Measurements from ENCODE around the gene GRIN1. TPM values are rescaled to one million over a fixed set of nuclear protein-coding genes. Genes with fewer than 3 reads are reported as not detected.

Gene GRIN1
- total RNA-seq, 1 experiment from 2014 or later, result not detected

DNA sequence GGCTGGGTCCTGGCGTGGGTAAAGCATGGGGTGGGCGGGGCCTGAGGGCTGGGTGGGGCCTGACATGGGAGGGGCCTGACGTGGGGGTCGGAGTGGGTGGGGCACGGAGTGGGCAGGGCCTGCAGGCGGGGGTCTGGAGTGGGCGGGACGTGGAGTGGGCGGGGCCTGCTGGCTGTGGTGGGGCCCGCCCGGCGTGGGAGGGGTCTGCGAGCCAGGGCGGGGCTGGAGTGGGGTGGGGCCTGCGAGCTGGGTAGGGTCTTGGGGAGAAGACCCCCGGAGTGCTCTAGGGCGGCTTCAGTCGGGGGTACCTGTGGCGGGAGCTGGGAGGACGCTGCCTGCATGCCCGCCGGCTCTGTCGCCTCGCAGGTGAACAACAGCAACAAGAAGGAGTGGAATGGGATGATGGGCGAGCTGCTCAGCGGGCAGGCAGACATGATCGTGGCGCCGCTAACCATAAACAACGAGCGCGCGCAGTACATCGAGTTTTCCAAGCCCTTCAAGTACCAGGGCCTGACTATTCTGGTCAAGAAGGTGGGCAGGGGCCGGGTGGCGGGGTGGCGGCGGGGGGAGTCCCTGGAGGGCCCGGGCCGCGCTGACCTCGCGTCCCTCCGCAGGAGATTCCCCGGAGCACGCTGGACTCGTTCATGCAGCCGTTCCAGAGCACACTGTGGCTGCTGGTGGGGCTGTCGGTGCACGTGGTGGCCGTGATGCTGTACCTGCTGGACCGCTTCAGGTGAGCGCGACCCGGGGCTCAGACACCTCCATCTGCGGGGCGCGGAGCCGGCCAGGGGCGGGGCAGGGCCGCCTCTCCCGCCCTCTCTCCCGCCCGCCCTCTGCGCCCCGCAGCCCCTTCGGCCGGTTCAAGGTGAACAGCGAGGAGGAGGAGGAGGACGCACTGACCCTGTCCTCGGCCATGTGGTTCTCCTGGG is 22.9 kb downstream of the GRIN1 start:
- no peak for DNase-seq (ENCODE audit: low read depth)

DNA sequence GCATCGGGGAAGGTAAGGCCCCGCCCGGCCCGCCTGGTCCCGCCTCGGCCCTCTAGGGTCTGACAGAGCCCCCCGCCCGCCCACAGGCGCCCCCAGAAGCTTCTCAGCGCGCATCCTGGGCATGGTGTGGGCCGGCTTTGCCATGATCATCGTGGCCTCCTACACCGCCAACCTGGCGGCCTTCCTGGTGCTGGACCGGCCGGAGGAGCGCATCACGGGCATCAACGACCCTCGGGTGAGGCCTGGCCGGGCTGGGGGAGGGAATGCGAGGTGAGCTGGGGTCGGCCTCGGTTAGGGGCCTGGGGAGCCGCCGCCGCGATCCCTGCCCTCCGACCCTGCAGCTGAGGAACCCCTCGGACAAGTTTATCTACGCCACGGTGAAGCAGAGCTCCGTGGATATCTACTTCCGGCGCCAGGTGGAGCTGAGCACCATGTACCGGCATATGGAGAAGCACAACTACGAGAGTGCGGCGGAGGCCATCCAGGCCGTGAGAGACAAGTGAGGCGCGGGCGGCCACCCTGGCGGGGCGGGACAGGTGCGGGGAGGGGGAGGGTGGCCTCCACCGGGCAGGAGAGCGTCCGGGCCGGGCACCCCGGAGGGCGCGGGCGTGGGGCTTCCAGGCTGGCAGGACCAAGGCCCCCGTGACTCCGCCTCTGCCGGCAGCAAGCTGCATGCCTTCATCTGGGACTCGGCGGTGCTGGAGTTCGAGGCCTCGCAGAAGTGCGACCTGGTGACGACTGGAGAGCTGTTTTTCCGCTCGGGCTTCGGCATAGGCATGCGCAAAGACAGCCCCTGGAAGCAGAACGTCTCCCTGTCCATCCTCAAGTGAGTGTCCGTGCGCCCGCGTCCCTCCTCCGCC is 23.8 kb downstream of the GRIN1 start:
- no peak for DNase-seq (ENCODE audit: low read depth)

DNA sequence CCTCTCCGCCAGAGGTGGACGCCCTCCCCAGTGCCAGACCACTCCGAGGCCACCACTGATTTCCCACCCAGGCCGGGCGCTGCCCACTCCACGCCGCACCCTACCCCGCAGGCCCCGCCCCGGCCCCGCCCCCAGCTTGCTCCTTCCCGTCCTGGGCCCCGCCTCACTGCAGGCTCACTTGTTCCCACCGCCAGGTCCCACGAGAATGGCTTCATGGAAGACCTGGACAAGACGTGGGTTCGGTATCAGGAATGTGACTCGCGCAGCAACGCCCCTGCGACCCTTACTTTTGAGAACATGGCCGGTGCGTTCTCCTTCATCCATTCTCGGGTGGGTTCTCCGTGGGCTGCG is 24.4 kb downstream of the GRIN1 start:
- DNase-seq (ENCODE audit: low read depth), result no peak

DNA sequence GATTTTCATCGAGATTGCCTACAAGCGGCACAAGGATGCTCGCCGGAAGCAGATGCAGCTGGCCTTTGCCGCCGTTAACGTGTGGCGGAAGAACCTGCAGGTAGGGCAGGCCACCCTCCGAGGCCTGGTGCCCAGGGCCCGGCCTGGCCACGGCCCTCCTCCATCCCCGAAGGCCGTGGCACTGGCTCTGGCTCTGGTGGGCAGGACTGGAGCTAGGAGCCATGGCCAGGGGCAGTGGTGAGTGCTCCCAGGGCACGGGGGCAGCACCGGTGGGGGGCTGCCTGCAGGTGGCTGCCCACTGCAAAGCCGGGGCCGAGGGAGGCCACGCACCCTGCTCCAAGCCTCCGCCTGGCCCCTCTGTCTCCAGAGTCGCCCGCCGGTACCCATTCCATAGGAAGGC is 24.9 kb downstream of the GRIN1 start:
- no peak for DNase-seq (ENCODE audit: low read depth)

DNA sequence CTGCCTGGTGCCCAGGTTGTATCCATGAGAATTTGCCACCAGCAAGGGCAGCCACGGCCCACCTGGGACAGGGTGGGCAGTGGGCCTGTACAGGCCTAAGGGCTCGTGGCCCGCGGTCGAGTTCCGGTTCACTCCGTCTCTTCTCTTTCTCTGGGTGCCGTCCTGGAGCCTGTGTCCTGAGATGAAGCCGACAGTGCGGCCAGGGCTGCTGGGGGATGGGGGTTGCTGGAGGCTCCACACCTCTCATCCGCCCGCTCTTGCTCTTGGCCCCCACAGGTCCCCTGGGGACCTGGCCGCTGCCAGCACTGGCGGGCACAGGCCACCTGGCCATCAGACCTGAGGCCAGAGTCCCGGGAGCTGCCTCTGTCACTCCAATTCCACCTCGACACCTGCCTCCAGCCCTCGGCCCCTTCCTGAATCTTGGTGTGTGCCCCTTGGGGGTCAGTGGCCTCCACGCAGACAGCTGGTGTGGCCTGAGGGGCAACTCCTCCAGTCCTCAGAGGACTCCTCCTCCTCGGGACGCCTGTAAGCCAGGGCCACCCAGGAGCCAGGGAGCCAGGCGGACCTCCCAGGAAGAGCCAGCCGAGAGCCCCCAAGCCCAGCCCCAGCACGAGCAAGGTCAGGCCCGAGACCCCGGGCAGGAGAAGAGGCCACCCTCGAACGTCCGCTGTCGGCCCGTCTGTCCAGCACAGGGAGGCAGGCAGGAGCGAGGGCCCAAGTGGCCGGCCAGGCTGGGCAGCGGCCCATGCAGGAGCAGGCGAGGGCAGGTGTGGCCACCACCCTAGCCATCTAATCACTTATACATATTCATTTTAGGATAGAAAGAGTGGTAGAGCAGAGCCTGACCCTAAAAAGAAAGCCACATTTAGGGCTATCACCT is 25.7 kb downstream of the GRIN1 start:
- DNase-seq (ENCODE audit: low read depth), result no peak

DNA sequence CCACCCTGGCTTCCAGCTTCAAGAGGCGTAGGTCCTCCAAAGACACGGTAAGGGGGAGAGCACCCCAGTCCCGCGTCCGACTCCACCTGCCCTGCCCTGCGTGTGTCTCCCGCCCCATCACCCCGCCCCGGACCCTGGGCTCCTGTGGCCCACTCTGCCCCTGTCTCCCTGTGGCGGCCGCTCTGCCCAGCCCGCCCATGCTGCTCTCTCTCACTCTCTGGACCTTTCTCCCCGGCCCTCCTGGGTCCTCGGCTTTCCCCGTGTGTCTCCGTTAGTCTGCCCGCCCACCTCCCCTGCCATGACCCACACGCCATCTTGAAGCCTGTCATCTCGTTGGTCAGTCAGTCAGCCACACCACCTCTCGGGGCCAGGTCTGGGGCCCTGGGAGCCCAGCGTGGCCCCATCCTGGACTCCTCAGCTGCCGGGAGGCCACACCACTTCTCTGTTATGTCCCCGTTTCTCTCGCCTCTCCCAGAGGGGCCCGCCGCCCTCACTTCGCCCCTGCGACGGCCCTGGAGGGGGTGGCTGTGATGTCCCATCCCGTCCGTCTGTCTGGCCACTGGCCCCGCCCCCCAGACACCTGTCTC is 26.4 kb downstream of the GRIN1 start:
- DNase-seq (ENCODE audit: low read depth), result no peak

DNA sequence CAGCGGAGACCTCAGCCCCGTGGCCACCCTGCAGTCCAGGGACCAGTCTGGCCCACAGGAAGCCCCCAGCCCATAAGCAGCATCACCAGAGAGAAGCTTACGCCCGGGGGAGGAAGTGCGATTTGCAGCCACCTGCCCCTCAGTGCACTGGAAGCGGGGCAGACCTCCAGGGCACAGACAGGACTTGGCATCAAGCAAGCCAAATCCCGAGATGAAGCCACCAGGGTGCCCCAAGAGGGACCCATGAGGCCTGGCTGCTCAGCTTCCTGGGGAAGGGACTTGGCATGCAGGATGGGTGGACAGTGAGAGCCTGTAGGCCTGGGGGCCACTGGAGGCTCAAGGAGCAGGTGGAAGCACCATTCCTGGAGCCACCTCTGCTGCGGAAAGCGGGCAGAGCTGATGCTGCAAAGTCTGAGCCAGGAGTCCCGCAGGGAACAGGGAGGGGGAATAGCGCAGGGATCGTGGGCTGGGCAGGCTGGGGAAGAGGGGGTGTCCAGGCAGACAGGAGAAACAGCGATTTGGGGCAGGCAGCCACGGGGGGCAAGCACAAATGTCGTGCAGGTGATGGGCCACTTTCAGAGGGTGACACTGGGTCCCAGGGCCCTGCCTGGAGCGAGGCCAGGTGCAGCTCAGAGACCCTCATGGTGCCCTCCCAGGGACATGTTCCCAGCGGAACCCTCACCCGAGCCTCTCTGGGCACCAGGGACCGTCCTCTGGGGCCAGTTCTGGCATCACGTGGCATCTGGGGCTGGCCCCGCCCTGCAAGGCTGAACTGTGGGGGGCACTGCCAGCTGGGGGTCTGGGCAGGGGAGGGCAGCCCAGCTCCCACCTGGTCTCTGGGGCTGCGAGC is 27.7 kb downstream of the GRIN1 start:
- DNase-seq (ENCODE audit: low read depth), result no peak

DNA sequence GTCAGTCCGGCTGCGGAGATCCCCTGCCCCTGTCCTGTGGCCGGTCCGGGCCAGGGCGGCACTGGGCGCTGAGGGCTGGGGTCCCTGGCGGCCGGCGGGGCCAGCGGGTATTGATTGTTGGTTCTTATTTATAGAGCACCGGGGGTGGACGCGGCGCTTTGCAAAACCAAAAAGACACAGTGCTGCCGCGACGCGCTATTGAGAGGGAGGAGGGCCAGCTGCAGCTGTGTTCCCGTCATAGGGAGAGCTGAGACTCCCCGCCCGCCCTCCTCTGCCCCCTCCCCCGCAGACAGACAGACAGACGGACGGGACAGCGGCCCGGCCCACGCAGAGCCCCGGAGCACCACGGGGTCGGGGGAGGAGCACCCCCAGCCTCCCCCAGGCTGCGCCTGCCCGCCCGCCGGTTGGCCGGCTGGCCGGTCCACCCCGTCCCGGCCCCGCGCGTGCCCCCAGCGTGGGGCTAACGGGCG is 28.4 kb downstream of the GRIN1 start:
- no peak for DNase-seq (ENCODE audit: low read depth)

DNA sequence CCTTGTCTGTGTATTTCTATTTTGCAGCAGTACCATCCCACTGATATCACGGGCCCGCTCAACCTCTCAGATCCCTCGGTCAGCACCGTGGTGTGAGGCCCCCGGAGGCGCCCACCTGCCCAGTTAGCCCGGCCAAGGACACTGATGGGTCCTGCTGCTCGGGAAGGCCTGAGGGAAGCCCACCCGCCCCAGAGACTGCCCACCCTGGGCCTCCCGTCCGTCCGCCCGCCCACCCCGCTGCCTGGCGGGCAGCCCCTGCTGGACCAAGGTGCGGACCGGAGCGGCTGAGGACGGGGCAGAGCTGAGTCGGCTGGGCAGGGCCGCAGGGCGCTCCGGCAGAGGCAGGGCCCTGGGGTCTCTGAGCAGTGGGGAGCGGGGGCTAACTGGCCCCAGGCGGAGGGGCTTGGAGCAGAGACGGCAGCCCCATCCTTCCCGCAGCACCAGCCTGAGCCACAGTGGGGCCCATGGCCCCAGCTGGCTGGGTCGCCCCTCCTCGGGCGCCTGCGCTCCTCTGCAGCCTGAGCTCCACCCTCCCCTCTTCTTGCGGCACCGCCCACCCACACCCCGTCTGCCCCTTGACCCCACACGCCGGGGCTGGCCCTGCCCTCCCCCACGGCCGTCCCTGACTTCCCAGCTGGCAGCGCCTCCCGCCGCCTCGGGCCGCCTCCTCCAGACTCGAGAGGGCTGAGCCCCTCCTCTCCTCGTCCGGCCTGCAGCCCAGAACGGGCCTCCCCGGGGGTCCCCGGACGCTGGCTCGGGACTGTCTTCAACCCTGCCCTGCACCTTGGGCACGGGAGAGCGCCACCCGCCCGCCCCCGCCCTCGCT is 29.0 kb downstream of the GRIN1 start:
- DNase-seq (ENCODE audit: low read depth), result no peak

DNA sequence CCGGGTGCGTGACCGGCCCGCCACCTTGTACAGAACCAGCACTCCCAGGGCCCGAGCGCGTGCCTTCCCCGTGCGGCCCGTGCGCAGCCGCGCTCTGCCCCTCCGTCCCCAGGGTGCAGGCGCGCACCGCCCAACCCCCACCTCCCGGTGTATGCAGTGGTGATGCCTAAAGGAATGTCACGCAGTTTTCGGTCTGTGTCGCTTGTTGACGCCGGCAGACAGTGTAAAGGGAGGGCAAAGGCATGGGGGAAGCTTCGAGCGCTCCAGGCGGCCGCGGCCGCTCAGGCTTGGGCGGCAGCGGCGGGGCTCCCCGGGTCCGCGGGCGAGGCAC is 29.6 kb downstream of the GRIN1 start:
- no peak for DNase-seq (ENCODE audit: low read depth)

DNA sequence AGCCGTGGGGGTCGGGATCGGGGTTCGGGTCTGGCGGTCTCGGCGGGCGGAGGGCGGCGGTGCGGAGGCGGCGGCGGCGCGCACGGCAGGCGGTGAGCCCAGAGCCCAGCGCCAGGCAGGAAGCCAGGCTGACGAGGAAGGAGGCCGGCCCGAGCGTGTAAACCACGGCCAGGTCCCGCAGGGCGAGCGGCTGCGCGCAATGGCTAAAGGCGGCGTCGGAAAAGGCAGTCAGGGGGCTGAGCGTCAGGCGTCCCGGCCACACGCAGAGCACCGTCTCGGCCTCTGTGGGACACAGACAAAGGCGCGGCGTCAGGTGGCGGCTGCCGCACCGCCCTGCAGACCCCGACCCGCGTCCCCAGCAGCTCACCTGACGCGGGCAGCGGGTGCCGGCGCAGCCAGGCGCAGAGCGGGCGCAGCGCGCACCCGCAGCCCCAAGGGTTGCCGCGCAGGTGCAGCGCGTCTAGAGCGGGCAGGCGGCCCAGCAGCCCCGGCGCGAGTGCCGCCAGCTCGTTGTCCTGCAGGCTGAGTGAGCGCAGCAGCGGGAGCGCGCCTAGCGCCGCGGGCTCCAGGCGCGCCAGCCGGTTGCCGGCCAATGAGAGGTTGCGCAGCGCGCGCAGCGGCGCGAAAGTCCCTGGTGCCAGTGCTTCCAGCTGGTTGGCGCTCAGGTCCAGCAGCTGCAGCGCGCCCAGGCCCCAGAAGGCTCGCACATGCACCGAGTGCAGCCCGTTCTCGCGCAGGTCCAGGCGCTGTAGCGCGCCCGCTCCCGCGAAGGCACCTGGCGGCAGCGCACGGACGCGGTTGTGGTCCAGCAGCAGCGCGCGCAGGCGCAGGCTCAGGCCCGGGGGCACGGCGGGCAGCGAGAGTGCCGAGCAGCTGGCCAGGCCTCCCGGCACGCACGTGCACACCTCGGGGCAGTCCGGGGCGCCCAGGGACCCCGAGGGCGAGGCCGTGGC is 30.2 kb downstream of the GRIN1 start:
- DNase-seq (ENCODE audit: low read depth), result peak; percentile 56

DNA sequence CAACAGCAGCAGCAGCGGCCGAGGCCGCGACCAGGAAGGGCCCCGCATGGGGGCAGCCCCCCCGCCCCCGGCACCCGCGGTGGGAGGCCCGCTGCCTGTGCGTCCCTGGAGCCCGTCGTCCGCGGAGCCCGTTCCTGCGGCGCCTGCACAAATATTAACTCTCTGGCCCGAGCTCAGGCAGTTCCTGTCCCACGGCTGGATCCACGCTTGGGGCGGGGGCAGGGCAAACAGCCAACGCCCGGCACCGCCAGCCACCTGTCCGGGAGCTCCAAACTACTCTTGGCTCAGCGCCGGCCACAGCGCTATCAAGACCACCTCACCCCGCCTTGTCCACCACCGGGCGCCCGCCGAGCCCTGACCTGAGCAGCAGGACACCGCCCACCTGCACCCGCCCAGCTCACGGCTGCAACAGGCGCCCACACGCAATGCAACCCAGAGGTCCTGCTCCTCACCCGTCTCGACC is 31.0 kb downstream of the GRIN1 start, which contains the start of gene LRRC26:
Gene LRRC26 (minus strand): TSS at position 156 of the 463 bp plus-strand sequence. CDS start 108 bp downstream, at position 48.
- no peak for DNase-seq (ENCODE audit: low read depth)

DNA sequence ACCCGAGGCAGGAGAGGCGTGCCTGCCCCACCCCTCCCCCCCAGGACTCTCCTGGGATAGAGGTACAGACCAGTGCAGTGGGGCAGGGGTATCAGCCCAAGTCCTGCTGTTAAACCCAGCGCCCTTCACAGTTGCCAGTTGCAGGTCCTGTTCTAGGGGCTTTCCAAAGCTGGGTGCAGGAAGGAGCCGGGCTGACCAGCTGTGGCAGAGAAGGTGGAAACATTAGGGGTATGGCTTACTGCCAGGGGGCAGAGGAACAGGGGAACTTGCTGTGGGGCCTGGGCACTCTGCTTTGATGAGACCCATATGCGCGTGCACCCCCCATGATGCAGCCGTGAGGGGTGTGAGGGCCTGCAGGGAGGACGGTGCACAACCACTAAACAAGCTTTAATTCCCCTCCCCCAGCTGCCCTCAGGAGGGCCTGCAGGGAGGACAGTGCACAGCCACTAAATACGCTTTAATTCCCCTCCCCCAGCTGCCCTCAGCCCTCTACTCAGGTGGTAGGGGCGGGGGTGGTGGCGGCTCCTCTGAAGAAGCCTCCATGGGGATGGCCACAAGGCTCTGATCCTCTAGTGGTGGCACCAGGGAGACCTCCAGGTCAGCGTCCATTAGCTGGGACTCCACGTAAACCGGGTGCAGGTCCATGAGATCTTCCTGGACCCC is 31.7 kb downstream of the GRIN1 start:
- no peak for DNase-seq (ENCODE audit: low read depth)

DNA sequence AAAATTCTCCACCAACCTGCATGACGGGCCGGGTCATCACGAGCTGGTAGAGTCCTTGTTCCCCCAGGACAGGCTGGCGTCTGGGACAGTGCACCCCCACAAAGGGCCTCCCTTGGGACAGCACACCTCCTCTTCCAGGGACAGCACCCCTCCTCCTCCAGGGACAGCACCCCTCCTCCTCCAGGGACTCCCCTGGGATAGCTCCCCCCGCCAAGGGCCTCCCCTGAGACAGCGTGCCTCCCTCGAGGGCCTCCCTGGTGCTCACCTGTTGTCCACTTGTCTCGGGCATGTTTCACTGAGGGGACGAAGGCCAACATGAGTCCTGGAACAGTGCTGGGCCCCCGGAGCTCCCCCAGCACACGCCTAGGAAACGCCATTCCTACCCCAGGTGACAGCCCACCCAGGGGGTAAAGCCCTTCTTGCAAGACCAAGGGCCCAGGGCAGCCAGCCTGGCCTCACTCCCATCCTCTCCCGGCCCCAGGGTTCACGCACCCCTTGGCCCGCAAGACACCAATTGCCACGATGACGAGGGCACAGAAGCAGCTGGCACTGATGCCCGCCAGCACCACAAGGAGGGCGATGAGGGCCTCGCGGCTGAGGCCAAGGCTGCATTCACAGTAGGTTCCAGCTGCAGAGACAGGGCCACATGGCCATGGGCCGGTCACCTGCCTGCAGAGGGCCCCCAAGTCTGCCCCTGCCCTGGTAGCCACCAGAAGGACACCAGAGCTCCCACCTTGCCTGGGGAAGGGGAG is 32.4 kb downstream of the GRIN1 start:
- no peak for DNase-seq (ENCODE audit: low read depth)

DNA sequence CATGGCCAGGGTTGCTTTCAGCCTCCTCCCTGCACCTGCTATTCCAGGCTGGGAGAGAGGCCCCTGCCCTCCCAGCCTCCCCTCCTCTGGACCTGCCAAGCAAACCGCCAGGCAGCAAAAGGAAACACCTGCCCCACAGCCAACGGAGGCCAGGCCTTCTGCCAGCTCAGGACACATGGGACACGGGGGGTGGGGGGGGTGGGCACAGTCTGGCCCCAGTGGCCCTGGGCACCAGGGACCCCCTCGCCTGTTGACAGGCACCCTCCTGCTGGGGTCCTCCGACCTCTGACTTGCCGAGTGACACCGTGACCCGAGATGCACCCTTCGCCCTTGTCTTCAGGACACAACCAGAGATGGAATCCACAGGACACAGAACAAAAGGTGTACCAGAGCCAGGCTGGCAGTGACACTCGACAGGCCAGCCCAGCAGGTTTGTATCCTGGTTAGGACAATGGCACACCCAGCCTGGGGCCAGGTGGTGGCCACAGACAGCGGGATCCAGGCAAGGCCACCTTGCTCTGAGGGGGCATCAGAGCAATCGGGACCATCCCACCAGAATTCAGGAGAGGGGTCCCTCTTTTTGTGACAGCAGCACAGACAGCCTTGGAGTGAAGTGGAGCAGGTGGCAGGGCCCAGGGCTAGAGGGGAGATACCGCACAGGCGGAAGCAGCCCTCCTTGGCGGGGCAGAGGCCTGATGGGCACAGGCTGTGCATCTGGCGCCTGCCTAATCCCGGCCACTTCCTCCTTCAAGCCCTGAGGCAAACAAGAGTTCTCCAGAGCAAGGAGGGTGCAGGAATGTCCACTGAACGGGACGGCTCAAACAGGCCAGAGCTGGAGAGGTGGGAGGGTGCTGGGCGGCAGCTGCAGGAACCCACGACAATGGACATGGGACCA is 34.2 kb downstream of the GRIN1 start:
- DNase-seq (ENCODE audit: low read depth), result no peak

Measured in HT1080 (cell line).